HL-60/S4 treated with retinoic acid at 250 ng/mL for 4 days and 3 days (cell line): Measurements from ENCODE around the gene COL12A1.

Experiments used
- in situ Hi-C: fragments of 300-500 bp; cut with MboI; formaldehyde crosslinking; loops from 2 replicates; pipeline ENCODE4 v1.7.0; 2022; ENCODE audit warnings: low sequenced_read_pairs

The COL12A1 gene

DNA sequence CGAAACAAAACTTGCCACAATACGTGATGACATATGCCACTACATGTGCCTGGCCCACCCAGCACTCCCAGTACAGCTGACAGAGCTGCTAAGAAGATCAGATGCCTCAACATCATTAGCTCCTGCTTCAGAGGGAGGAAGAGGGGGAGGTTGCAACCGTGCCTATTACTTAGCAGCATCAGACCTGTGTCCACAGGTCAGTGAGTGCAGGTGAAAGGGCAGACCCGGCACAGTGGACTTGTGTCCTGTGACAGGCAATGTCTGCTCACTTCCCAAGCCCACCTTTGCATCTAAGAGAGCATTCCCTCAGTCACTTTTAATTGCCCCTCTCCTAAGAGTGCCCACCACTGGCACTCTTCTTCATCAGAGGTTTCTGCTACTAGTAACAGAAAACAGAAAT lies 9.4 kb upstream of the COL12A1 start:
- in situ Hi-C loops, result loop anchor here (25.0 kb wide), 2 partner anchors 1353 to 1478 kb away; no protein-coding TSS in a partner anchor

DNA sequence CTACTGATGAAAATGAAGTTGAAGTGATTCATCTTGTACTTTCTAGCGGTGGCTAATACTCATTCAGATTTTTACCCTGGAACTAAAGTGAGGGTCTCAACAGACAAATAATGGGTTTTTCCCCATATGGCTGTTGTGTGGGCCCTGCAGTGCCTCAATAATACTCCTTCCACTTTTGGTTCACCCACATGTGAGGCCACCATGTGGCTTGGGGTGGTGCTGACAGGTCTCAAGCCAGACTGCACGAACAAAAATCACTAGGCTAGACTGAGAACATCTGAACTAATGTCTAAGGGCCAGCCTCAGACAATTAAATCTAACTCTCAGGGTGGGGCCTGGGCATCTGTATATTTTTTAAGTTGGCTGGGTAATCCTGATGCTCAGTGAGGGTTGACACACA lies 7.9 kb upstream of the COL12A1 start:
- in situ Hi-C loops, result loop anchor here (25.0 kb wide), 2 partner anchors 1351 to 1476 kb away; no protein-coding TSS in a partner anchor

DNA sequence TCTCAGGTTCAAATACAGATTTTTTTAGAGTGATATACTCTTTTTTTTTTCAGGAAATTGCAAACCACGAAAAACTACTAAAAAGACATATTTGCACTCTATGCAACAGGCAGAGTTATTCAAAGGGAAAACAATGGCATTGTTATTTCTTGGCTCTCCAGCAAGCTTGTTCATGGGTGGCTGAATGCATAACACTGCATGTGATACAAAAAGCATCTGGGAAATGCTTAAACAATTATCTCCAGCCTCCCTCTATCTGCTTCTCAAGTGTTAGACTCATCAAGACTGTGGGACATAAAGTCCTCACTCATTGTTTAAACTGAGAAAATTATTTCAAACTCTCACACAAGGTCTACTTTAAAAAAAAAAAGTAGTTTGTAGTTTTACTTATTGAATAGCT lies 7.3 kb upstream of the COL12A1 start:
- in situ Hi-C loops, result loop anchor here (25.0 kb wide), 2 partner anchors 1351 to 1476 kb away; no protein-coding TSS in a partner anchor

DNA sequence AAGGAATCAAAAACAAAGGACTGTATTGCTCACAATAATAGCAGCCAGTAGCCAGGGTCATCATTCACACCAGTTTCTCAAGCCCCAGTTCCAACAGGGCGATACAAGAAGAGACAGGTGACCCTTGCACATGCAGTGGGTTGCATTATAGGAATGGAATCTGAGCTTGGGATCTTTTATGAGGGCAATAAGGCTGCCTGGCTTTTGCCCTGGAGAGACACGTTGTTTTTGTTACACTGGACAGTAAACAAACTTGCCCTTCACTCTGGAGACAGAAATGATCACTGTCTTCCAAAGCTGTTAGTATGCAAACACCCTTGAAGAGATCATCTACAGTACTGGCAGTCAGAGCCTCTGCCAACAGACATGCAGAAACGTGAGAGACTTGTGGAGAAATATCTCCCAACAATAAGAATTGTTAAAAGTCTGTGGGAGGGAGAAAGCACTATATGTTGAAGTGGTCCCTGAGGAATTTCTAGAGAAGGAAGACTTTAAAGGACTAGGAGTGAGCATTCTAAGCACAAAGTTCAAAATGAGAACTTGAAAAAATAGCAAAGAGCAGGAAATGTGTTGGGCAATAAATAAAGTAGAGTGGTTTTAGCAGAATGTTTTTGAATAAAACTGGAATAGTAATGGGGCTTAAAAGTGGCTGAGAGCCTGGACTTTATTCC lies 6.2 kb upstream of the COL12A1 start:
- in situ Hi-C loops, result loop anchor here (25.0 kb wide), 2 partner anchors 1350 to 1475 kb away; no protein-coding TSS in a partner anchor

DNA sequence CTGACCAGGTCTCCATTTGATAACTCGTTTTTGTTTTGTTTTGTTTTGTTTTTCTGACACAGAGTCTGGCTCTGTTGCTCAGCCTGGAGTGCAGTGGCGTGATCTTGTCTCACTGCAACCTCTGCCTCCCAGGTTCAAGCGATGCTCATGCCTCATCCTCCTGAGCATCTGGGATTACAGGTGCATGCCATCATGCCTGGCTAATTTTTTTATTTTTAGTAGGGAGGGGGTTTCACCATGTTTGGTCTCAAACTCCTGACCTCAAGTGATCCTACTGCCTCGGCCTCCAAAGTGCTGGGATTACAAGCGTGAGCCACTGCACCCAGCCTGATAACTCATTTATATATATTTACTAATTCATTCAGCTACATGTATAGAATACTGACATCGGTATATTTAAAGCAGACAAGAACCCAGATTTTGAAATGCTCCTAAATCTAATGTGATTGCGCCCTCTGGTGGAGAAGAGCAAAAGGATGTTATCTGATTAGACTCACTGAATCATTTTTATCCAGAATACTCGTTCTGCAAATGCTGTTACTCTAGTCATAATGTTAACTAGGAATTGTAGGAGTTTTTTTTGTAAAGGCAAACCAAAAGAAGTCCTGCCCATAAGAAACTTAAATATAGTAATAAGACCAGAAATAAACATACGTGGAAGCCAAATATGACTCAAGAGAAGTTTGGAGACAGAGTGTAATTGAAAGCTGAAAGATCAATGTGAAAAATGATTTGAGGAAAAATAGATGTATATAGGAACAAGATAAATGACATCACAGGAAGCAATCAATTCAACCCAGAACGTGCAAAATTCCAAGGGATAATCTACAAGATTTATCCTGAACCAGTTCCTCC lies 5.3 kb upstream of the COL12A1 start:
- in situ Hi-C loops, result loop anchor here (25.0 kb wide), 2 partner anchors 1349 to 1474 kb away; no protein-coding TSS in a partner anchor

DNA sequence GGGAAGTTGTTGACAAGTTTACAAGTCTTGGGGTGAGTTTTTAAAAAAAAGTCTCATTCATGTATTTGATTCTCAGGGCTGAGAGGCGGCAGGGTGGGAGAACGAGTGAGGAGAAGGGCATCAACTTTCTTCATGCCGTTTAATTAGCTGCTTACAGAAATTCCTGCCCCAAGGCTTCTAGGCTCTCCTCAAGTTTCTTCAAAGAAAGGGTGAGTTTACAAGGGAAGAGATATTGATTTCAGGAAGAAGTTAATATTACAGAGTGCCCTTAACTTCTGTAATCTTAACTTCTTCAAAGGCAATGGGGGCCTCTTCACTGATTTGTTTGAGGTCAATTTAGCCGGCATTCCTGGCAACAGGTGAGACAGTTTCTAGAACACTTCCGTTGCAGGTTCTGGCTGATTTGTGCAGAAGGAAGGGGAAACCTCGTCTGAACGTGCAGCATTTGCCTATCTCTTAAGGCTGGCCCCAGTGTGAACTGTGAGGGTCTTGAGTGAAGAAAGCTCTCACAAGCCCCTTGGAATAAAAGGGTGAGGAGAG lies 3.4 kb upstream of the COL12A1 start:
- in situ Hi-C loops, result loop anchor here (25.0 kb wide), 2 partner anchors 1347 to 1472 kb away; no protein-coding TSS in a partner anchor

DNA sequence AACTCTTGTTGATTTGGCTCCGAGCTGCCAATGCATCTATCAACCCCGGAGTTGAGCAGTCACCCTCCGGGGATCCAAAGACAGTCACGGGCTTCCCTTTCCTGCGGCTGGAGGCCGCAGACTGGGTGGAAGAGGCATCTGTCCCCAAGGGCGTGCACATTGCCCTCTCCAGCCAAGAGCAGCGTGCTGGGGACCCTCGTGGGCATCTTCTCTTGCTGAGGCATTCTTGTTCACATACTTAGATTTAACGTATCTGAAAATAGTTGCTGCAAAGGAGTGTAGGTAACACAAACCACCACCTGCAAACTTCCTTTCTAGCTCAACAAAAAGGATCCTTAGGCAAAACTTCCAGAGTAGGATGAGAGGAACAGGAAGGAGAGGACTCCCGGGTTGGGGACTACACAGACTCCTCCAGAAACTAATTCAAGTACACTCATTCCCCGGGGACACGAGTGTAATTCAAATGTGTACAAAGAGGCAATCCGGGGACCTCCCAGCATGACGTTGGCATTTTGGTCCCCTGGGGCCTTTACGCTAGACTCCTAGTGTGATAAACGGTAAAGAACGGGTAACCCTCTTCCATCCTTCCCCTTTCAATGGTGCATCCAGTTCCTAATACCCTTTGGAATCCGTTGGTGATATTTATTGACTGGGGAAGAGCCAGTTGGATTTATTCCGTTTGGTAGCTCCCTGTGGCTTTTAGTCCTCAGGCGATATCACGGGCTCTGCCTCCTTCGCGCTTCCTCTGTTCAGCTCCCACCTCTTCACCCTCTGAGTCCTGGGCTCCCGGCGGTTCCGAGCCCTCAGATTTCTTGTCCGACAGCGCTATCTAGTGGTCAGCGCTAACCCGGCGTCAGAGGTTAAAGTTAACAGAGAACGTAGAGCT lies 2.7 kb upstream of the COL12A1 start:
- in situ Hi-C loops, result loop anchor here (25.0 kb wide), 2 partner anchors 1346 to 1471 kb away; no protein-coding TSS in a partner anchor

DNA sequence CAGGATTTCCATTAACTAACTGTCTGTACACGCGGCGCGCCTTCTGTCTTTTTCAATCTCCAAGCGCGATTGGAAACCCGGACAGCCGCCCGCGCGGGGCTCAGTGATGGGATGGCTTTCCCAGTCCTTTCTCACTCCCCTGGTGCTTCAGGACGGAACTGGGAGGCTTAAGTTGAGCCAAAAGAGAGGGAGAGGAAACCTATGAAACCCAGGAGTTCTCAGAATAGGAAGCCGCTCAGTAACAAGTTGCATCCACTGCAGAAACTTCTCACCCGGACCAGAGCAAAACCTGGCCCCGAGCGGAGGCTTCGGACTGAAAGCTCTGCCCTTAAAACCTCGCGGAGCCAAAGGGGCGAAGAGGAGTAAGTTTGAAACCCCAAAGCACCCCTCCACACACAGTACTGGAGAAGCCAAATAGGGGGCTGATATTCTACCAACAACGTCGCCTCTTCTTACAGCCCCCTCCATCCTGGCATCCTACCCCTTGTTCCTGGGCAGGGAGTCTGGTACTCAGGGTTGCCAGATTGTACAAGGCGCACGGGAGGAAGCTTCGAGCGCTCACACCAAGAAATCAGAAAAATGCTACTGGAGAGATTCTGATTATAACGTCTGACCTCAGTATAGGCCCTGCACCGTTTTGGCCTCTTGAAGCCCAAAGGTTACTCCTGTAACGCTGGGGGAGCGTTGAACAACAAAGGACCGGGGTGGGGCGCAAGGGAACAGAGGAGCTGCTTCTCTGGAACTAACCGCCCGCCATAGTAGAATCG lies 906 bp upstream of the COL12A1 start:
- in situ Hi-C loops, result loop anchor here (25.0 kb wide), 2 partner anchors 1344 to 1469 kb away; no protein-coding TSS in a partner anchor

DNA sequence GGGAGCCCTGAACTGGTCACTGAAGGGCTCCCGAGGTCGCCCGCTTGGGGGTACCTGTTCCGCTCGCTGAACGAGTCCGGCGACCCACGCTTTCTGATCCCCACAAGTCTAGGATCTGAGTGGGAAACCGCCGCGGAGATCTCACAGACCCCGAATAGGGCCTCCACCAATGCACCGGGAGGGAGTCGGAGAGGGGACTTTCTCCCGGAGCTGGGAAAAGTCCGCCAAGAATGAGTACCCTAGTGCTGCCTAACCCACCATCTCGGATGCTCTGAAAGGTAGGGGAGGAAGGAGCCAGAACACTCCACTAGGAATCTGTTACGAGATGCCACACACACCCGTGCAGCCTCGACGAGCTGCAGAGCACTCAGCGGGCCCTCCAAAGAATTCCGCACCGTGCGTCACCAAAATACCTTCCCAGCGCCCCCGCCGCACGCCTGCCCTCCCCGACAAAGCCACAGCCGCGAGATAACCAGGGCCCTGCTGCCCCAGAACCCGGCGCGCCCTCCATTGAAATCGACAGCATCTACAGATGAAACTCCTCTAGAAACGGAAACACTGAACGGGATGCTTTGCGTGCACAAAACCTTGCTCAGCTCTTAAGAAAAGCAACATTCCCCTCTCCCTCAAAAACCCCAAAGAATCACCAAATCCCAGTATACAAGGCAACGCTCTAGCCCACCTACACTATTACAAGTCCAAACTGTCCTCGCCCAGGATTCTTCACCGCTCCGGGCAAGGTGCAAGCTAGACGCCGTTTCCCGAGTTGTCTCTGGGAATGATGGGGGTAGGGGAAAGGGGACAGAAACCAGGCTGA lies 686 bp downstream of the COL12A1 start:
- in situ Hi-C loops, result loop anchor here (25.0 kb wide), 2 partner anchors 1343 to 1468 kb away; no protein-coding TSS in a partner anchor

DNA sequence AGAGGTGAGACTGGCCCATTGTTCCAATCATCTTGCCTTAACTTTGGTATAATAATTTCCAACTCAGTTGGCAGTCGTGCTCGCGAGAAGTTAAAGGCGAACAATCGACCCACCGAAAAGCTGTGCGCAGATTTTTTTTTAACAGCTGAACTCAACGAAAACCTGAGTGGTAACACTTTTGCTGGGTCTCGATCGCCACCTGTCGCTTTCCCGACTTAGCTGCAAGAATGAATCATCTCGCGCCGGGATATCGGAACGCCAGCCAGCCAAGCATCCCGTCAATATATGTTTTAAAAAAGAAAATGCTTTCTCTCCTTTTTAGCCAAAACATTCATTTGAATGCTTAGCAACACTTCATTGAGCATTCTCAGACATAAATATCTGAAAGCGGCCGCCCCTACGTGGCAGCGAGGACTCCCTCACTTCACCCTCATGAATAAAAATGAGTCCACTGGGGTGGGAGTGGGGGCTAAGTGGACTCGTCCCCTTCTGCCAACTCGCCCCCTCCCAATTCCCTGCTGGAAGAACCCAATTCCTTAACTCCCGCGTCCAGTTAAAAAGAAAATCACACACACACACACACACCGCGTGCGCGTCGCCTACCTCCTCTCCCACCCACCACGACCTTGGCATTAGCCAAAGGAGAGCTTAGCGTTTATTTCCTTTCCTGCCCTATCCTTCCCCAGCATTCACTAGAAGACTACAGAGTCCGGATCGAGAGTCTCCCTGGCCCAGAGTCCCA lies 1.5 kb downstream of the COL12A1 start:
- in situ Hi-C loops, result loop anchor here (25.0 kb wide), 2 partner anchors 1342 to 1467 kb away; no protein-coding TSS in a partner anchor

DNA sequence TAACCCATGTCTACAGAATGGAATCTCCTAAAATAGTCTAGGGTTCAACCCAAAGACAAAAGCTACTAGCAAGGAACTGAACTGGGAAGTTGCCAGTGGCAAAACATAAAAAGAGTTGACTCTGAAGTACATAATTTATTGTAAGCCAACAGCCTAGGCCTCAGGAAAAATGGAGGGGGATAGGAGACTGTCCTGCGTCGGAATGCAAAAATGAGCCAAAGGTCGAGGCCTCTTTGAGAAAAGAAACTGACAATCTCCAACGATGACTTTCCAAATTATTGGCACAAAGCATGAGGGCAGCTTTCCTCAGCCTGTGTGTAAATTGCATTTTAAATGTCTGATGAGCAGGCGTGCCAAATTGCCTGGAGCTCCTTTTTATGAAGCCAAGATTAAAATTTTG lies 2.1 kb downstream of the COL12A1 start:
- in situ Hi-C loops, result loop anchor here (25.0 kb wide), 2 partner anchors 1341 to 1466 kb away; no protein-coding TSS in a partner anchor

DNA sequence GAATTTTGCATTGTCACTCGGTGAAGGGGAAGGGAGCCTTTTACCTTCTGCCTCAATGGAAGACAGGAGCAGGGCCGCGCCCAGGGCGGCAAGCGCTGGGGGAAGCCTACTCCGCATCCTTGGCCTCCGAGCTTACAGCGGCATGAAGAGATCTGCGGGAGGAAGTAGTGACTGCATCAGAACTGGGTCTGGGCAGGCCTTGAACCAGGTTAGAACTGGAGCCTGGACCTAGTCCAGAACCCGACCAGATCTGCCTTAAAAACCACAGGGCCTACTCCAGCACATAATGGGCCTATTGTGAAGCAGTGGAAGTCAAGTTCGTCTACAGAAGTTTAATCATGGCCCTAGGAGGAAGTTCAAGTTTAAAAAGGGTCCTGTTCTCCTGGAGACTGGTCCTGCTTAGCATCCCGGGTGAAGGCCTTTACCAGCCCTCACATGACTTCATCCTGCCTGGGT lies 3.1 kb downstream of the COL12A1 start:
- in situ Hi-C loops, result loop anchor here (25.0 kb wide), 2 partner anchors 1340 to 1465 kb away; no protein-coding TSS in a partner anchor

DNA sequence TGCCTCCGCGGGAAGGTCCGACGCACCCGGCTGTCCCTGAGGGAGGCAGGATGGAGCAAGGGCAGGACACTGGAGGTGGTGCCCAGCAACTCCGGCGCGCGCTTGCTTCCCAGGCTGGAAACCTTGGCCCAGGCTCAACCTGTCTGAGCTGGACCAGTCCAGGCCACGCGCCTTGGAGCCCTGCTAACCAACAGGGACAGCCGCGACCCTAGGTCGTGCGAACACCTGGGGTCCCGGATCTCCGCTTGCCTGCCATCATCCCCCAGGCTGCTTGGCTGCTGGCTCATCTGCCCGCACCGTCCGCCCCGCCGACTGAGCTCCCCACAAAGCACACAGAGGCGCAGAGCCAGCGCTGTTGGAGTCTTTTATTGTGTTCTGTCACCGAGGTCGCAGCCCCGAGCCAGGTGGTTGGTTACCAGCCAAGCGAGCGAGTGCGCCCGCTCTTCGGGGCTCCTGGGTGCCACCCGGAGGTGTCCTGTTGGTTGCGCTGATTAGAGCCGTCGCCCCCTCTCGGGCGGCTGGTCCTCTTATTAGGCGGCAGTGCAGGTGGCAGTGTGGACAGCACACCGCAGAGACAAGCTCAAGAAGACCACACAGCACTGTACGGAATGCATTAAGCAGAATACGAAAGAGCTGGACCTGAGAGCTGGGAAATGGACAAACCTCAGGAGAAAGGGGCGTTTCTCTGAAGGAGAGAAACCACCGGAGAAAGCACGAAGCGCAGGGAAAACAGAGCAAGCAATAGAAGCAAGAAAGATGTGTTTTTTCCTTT lies 3.8 kb downstream of the COL12A1 start:
- in situ Hi-C loops, result loop anchor here (25.0 kb wide), 2 partner anchors 1340 to 1465 kb away; no protein-coding TSS in a partner anchor

DNA sequence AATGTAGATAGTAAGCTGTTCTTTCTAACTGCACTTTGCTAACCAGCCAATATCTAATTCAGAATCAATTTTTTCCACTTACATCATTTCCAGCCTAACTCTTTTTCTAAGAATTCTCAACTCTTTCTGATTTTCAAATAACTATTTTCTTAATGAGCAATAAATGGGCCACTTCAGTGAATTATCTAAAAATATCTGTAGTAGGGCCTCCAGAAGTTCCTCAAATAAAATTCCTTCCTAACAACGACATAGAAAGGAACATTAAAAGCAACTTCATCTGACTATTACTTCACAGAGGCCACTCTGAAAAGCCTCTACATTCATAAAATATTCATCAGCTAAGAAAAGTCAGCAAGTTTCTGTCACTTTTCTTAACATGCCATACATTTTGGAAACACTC lies 4.8 kb downstream of the COL12A1 start:
- in situ Hi-C loops, result loop anchor here (25.0 kb wide), 2 partner anchors 1339 to 1464 kb away; no protein-coding TSS in a partner anchor

DNA sequence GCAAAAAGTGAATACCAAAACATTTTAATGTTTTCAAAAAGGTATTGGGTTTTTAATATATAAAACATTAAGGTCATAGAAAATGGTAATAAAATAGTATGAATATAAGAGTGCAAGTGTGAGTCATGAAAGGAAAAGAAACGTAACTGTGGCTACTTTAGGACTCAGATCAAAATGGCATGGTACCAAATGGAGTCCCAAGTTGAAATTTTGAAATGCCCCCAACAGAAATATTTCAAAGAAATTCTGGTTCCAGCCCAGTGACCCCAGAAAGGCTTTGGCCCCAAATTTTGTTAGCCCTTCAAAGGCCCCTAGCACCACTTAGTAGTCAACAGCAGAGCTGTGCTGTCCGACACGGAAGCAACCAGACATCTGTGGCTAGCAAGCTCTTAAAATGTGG lies 6.0 kb downstream of the COL12A1 start:
- in situ Hi-C loops, result loop anchor here (25.0 kb wide), 2 partner anchors 1338 to 1463 kb away; no protein-coding TSS in a partner anchor

DNA sequence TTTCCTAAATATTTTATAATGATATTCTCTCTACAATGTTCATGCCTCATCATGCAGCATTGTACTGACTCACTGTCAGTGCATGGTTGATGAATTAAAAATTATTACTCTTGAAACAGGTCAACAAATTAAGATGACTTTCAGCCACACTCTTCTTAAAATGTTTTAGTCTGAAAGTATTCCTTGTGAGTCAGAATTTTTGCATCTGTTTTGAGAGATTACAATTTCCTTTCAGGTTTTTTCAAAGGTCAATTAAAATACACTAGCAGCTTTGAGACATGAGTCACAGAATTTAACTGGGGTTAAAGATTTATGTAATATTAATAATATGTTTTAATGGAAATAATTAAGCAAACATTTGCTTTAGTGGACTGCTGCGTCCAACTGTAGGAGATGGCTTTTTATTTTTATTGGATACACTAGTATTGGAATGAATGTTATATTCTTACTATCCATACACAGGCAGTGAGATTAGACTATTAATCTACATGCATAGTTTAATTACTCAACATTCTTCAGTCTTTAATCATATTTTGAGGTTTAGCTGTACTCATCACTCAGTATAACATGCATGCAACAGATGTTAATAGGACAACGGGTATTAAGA lies 9.7 kb downstream of the COL12A1 start:
- in situ Hi-C loops, result no loop called here
